Memory B cell (primary cell): ENCODE data around the gene KIRREL3.

Source experiments
- ATAC-seq: fragments of 150-1000 bp; cut with Tn5 transposase; 2 replicates; pipeline ENCODE4 v1.10.0; 2021; ENCODE audit warnings: low read depth, mild to moderate bottlenecking, moderate library complexity
- DNase-seq, 2 donors: peaks; one replicate each; pipeline ENCODE4 v3.0.0; 2022; ENCODE audit warnings: low spot score in 2 of 2
- H3K27ac Mint-ChIP-seq: one replicate; pipeline ENCODE4 v1.8.0; 2022; ENCODE audit warnings: mild to moderate bottlenecking, moderate library complexity, mixed read lengths
- H3K27me3 Mint-ChIP-seq: one replicate; pipeline ENCODE4 v1.8.0; 2022; ENCODE audit warnings: mixed read lengths
- H3K36me3 Mint-ChIP-seq: one replicate; pipeline ENCODE4 v1.8.0; 2022; ENCODE audit warnings: mild to moderate bottlenecking, mixed read lengths
- H3K4me1 Mint-ChIP-seq: one replicate; pipeline ENCODE4 v1.8.0; 2022; ENCODE audit warnings: mixed read lengths
- H3K4me3 Mint-ChIP-seq: one replicate; pipeline ENCODE4 v1.8.0; 2022; ENCODE audit warnings: mild to moderate bottlenecking, moderate library complexity, mixed read lengths
- H3K9me3 Mint-ChIP-seq: one replicate; pipeline ENCODE4 v1.8.0; 2022; ENCODE audit warnings: mixed read lengths

KIRREL3 gene

DNA sequence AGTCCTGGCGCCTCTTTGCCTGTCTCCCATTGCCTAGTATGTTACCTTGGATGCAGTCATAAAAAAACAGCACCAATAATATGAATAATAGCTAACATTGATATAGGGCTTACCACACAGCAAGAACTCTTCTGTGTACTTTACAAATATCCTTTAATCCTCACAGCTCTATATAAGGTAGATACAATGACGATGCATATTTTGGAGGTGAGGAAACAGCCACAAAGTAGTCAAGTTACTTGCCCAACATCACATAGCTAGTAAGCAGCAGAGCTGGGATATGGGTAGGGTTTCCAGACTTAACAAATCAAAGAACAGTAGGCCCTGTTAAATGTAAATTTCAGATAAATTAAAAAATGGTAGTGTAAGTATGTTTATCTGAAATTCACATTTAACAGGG is 516.3 kb downstream of the KIRREL3 start:
- Mint-ChIP-seq H3K4me1 (peaks cover 10% of the 10 kb centered on the region), H3K4me3 (no peak overlapping the region), H3K36me3 (no peaks in the 10 kb centered on the region), H3K9me3 (no peaks in the 10 kb centered on the region), H3K27me3 (peaks cover 5% of the 10 kb centered on the region), H3K27ac (no peak overlapping the region)
- no peak for ATAC-seq
- DNase-seq, result no peak

DNA sequence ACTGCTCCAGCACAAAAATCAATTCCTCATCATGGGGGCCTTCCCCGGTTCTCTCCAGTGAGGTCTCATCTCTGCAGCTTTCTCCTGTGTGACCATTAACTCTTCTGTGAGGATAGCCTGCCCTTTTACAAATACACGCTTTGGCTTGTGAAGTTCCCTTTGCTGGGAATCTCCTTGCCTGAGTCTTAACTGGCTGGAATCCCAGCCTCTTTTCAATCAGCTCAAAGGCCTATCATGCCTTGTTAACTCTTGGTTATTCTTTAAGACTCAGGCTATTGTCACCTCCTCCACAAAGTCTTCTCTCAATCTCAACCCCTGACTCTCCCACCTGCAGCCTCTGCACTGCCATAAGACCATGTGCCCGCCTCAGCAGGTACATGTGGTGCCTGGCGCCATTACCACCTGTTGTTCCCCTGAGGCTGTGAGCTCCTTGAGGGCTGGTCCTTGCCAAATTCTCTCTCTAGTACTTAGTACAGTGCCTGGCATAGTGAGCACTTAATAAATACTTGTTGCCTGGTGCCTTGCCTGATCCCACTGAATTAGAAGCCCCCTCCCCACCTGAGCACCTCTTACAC is 516.9 kb downstream of the KIRREL3 start:
- H3K36me3 Mint-ChIP-seq, result no peaks in the 10 kb centered on the region

DNA sequence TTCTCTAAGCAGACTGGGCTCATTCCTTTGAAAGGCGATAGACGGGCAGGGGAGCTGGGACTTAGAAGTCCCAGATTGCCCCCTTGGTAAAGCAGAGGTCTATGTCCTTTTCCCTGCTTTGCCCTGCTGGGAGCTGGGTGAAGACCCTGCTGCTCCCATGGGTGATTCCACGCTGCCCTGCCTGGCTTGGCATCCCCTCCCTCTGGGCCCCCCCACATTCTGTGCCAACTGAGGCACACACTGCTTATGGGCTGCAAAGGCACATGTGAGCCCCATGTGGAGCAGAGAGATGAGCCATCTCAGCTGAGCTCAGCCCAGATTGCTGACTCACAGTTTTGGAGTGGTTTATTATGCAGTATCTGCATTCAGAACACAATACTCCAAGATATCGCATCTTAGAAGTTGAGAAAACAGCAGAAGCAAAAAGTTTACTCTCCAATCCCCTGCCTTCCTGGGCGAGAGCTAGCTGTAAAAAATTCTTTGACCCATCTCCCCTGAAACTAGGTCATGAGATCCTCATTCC is 517.9 kb downstream of the KIRREL3 start:
- H3K36me3 Mint-ChIP-seq, result no peaks in the 10 kb centered on the region
- no peaks in the 10 kb centered on the region for H3K9me3 Mint-ChIP-seq
- no peak overlapping the region for H3K27ac Mint-ChIP-seq
- no peak overlapping the region for H3K4me3 Mint-ChIP-seq
- ATAC-seq (no peak), DNase-seq (no peak)
- H3K27me3 Mint-ChIP-seq, result peaks cover 8% of the 10 kb centered on the region
- peaks cover 14% of the 10 kb centered on the region for H3K4me1 Mint-ChIP-seq

More for the DNA sequence above, 516.9 kb downstream of the KIRREL3 start:
- peaks cover 10% of the 10 kb centered on the region for H3K4me1 Mint-ChIP-seq
- DNase-seq (no peak), ATAC-seq (no peak)
- no peak overlapping the region for H3K4me3 Mint-ChIP-seq
- H3K27ac Mint-ChIP-seq, result no peak overlapping the region
- no peaks in the 10 kb centered on the region for H3K9me3 Mint-ChIP-seq
- peaks cover 2% of the 10 kb centered on the region for H3K27me3 Mint-ChIP-seq

DNA sequence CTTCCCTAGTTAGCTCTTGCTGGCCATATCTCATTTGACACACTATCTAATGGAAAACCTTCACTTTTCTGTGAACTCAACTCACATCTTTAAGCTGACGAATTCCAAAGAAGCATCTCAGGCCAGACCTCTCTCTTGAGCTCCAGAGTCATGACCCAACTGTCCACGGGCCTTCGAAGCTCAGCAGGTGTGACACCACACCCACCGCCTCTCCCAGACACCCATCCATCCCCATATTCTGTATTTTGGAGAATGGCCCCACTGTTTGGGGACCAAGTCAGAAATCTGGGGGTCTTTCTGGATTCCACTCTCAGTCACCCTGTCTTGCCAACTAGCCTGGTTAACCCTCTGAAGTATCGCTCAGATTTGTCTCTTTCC is 519.3 kb downstream of the KIRREL3 start:
- ATAC-seq (no peak), DNase-seq (no peak)
- no peak overlapping the region for H3K4me3 Mint-ChIP-seq
- H3K36me3 Mint-ChIP-seq, result no peaks in the 10 kb centered on the region
- H3K9me3 Mint-ChIP-seq, result no peaks in the 10 kb centered on the region
- H3K27me3 Mint-ChIP-seq, result peaks cover 8% of the 10 kb centered on the region
- H3K4me1 Mint-ChIP-seq, result peaks cover 14% of the 10 kb centered on the region
- no peak overlapping the region for H3K27ac Mint-ChIP-seq

DNA sequence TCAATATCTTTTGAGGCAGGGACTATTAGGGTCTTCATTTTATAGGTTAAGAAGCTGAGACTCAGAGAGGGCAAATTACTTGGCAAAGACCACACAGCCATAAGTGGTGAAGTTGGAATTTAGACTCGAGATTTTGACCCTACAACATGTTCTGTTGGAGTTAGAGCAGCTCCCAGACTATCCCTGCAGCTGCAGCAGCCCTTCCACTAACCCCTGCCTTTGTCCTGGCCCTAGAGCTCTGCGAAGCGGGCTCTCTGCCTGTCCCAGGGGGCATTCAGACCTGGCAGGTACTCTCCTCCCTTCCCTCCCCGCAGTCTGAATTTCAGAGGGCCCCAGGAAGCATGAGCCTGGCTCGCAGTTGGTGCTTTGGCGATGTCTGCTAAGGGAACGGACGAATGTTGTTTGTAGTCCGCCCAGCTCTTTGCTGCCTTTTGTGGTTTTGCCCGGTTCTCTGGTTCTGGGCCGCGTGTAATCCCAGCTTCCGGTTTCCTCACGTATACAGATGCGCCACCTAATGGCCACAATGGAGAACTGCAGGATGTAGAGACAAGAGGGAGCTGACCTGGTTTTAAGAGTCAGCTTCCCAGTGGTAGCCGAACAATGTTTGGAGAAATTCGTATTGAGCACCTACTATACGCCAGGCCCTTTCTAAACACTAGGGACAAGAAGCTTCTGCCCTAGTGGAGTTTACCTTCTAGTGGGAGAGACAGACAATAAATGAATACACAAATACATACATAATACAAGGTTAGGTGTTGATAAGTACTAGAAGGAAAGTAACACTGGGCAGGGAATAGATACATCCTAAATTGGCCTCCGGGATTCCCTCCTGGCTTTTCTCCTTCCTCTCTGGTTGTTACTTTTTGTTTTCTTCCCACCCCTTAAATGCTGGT is 519.9 kb downstream of the KIRREL3 start:
- peak overlapping the region; percentile 80 for H3K4me3 Mint-ChIP-seq

DNA sequence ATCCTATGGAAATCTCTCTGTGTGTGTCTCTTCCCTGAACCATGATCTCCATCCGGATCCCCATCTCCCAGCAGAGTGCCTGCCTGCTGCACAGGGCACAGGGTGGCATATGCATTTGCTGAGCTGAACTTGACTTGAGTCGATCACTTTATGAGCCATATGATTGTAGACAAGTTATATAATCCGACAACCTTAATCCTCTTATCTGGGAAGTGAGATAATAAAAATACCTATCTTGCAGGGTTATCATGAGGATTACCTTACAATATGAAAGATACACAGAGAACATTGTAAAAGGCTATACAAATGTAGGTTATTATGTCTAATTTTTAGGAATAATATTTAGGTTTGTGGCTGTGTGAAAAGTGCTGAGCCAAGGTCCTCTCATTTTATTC is 520.6 kb downstream of the KIRREL3 start:
- no peaks in the 10 kb centered on the region for H3K9me3 Mint-ChIP-seq

More for the DNA sequence above, 519.9 kb downstream of the KIRREL3 start:
- Mint-ChIP-seq H3K27ac (no peak overlapping the region), H3K36me3 (no peaks in the 10 kb centered on the region), H3K9me3 (no peaks in the 10 kb centered on the region), H3K27me3 (peaks cover 6% of the 10 kb centered on the region), H3K4me1 (peaks cover 14% of the 10 kb centered on the region)
- DNase-seq (peak; percentile 52 to 54), ATAC-seq (peak; percentile 74)

DNA sequence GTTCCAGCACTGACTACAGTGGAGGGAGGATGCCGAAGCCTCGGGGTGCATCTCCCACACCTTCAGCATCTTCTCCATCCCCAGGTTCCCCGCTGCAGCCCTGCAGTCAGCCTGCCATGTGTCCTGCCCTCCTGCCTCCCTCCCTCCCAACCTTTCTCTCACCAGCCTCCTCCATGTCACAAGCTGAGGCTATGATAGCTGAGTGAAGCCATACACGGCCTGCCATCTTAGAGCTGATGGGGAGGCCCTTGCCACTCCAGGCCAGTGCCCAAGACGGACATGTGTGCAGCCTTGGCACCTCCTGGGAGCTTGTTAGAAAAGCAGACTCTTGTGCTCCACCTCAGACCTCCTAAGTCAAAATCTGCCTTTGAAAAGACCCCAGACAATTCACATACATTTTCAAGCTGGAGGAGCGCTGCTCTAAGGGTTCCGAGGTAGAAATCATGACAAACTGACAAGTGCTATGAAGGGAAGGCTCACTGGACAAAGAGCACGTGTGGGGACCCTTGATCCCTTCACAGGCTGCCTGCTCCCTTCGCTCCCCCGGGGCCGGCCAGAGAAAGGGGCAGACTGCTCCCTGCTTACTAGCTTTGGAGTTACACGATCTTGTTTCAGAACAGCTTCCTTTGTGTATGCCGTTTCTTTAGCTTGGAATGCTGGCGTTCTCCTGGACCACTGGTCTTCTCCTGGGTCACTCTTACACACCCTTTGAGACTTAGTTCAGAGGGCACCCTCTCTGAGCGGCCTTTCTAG is 521.2 kb downstream of the KIRREL3 start:
- no peak for DNase-seq
- H3K4me1 Mint-ChIP-seq, result peaks cover 8% of the 10 kb centered on the region
- H3K36me3 Mint-ChIP-seq, result no peaks in the 10 kb centered on the region
- no peak overlapping the region for H3K27ac Mint-ChIP-seq
- no peak for ATAC-seq
- H3K9me3 Mint-ChIP-seq, result no peaks in the 10 kb centered on the region
- H3K4me3 Mint-ChIP-seq, result no peak overlapping the region
- peaks cover 6% of the 10 kb centered on the region for H3K27me3 Mint-ChIP-seq

More for the DNA sequence above, 520.6 kb downstream of the KIRREL3 start:
- no peak overlapping the region for H3K4me3 Mint-ChIP-seq
- ATAC-seq, result no peak
- H3K27me3 Mint-ChIP-seq, result peaks cover 6% of the 10 kb centered on the region
- no peak for DNase-seq
- H3K36me3 Mint-ChIP-seq, result no peaks in the 10 kb centered on the region
- no peak overlapping the region for H3K27ac Mint-ChIP-seq
- peaks cover 10% of the 10 kb centered on the region for H3K4me1 Mint-ChIP-seq

DNA sequence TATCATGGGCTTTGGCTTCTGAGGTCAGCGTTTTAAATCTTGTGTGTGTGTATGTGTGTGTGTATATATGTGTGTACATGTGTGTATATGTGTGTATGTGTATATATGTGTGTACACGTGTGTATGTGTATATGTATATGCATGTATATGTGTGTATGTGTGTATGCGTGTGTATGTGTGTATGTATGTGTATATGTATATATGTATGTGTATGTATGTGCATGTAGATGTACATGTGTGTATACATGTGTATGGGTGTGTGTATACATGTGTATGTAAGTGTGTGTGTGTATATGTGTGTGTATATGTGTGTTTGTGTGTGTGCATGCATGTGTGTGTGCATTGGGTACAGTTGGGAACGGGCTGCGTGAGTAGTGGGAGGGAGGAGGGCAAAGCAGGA is 522.1 kb downstream of the KIRREL3 start:
- ATAC-seq (no peak), DNase-seq (no peak)
- H3K27ac Mint-ChIP-seq, result no peak overlapping the region
- H3K36me3 Mint-ChIP-seq, result no peaks in the 10 kb centered on the region
- no peaks in the 10 kb centered on the region for H3K9me3 Mint-ChIP-seq
- peaks cover 8% of the 10 kb centered on the region for H3K4me1 Mint-ChIP-seq
- no peak overlapping the region for H3K4me3 Mint-ChIP-seq
- H3K27me3 Mint-ChIP-seq, result peaks cover 6% of the 10 kb centered on the region

DNA sequence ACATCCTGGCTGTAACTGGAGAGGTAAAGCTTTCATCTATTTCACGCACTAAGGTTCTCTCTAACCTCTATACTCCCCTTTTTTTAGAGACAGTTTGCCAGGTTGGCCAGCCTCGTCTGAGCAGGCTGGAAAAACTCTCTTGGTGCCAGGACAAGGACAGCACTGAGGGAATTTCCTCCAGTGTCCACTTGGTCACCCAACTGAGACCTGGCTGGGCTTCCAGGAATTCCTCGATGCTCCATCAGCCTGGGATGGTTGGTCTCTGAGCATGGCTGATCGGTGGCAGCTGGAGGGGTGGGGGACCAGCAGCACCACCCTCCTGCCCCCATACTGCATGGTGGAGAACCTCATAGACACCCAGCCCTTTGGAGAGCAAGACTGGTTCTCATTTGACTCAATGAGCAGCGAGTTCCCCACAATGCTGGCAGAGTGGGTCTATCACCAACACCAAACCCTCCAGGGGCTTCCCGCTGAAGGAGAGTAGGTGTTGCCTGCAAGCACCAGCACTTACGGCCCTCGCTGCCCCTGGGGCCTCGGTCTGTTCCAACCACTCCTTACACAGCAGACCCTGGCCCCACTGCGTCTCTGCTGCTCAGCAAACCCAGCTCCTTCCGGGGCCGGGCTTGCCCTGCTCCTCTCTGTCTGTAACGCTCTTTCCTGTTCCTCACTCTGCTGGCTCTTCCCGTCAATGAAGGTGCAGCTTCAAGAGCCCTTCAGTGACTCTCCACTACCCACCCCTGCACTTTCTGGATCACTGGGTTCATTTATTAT is 522.9 kb downstream of the KIRREL3 start:
- no peak for ATAC-seq
- H3K4me3 Mint-ChIP-seq, result no peak overlapping the region
- H3K9me3 Mint-ChIP-seq, result no peaks in the 10 kb centered on the region
- H3K27me3 Mint-ChIP-seq, result peaks cover 6% of the 10 kb centered on the region
- no peaks in the 10 kb centered on the region for H3K36me3 Mint-ChIP-seq
- no peak overlapping the region for H3K27ac Mint-ChIP-seq
- DNase-seq, result no peak
- peaks cover 8% of the 10 kb centered on the region for H3K4me1 Mint-ChIP-seq

DNA sequence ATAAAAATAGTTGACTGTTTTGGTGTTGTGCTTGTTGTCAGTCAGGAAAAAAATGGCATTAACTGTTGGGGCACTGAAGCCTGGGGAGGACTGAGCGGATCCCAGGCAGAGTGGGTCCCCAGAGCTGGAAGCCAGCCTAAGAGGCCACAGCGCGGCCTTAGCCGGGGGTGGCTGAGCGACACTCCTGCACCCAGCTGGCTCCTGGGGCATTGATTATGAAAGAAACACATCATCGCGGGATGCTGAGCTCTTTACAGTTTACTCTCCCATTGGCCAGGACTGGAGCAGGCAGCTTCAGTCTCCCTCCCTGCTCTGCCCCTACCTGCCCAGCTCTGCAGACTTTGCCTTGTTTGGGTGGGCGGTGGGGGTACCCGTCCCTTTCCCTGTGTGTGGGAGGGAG is 523.6 kb downstream of the KIRREL3 start:
- H3K27me3 Mint-ChIP-seq, result peaks cover 8% of the 10 kb centered on the region
- H3K36me3 Mint-ChIP-seq, result no peaks in the 10 kb centered on the region
- ATAC-seq (no peak), DNase-seq (no peak)
- no peaks in the 10 kb centered on the region for H3K9me3 Mint-ChIP-seq
- peaks cover 8% of the 10 kb centered on the region for H3K4me1 Mint-ChIP-seq
- no peak overlapping the region for H3K4me3 Mint-ChIP-seq
- no peak overlapping the region for H3K27ac Mint-ChIP-seq

DNA sequence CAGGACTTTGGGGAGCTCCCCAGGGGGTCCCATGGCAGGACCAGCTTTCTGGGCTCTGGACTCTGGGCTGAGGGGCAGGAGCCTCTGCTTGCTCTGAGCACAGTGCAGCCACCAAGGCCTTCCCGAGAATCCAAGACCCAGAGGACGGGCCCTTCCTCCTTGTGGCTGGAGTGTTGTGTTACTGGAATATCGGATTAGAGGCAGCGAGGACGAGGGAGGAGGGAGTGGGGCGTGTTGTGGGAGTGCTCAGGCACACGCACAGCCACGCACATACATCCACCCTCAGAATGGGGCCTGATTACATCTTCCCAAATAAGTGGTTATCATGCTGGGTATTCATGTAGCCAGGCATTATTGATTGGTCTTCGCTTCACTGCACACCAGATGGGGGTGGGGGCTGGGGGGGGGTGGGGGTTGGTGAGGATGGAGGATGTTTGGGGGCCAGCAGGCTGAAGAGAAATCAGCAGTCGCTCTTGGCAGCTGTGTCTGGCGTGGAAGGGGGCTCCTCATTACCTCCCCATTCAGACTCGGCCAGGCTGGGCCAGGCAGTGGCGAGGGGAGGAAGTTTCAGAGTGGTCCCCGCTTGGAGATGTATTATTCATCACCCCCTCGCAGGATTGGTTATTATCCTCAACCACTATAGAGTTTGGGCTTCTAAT is 524.2 kb downstream of the KIRREL3 start:
- no peak overlapping the region for H3K4me3 Mint-ChIP-seq
- no peaks in the 10 kb centered on the region for H3K9me3 Mint-ChIP-seq

DNA sequence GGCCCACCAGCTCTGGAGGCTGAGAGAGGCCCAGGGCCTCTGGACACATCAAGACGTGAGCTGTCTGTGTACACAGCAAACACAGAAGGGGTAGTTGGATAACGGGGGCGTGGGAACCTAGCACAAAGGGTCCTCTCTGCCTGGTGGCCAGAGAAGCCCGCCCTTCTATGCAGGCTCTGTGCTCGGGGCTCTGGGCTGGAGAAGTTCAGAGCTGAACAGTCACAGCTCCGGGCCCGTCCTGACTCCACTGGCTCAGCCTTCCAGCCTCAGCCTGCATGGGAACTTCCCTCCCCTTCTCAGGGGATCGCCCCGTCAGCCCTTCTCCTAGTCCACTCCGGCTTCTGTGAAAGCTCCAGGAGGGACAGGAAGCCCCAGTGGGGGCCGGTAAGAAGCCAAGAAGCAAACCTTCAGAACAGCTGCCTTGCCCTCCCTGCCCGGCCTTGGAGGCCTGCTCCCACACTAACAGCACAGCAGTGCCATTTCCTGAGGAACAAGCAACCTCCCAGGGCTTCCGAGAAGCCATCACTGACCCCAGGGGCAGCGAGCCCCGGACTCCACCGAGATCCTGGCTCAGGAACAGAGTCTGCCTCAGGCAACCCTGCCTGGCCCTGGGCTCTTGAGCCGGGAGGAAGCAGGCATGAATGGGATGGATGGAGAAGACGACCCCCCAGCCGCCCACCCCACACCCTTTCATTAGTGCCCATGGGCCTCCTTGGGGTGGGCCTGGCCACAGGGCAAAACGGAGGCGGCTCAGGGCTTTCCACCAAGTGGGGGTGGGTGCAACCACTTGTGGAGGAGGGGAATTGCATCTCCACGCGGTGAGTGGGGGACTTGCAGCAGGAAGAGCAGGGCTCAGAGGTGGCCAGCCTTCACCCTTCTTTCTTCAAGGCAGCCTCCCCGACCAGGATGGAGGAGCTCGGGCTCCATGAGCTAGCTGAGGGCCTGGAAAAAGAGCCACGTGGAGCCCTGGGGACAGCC is 525.3 kb downstream of the KIRREL3 start:
- peaks cover 8% of the 10 kb centered on the region for H3K27me3 Mint-ChIP-seq
- no peak overlapping the region for H3K4me3 Mint-ChIP-seq
- no peaks in the 10 kb centered on the region for H3K9me3 Mint-ChIP-seq
- H3K27ac Mint-ChIP-seq, result no peak overlapping the region
- ATAC-seq (no peak), DNase-seq (no peak)
- H3K36me3 Mint-ChIP-seq, result no peaks in the 10 kb centered on the region
- H3K4me1 Mint-ChIP-seq, result peaks cover 3% of the 10 kb centered on the region

More for the DNA sequence above, 524.2 kb downstream of the KIRREL3 start:
- DNase-seq, result no peak
- no peak for ATAC-seq
- Mint-ChIP-seq H3K27ac (no peak overlapping the region), H3K27me3 (peaks cover 8% of the 10 kb centered on the region), H3K36me3 (no peaks in the 10 kb centered on the region), H3K4me1 (peaks cover 8% of the 10 kb centered on the region)
